WTC11 (cell line): ENCODE measurements around the gene TIMM13. TPM values are rescaled to one million over a fixed set of nuclear protein-coding genes. Genes with fewer than 3 reads are reported as not detected.

Experiments used
- ATAC-seq: fragments of 200-7000 bp; cut with Tn5 transposase; 2 replicates; pipeline ENCODE4 v1.10.0; 2021; ENCODE audit warnings: mild to moderate bottlenecking, moderate library complexity
- CTCF ChIA-PET: fragments of 300-600 bp; sonication (Branson Sonifier 250); formaldehyde crosslinking; loops from one replicate; lab custom pipeline; 2021; ENCODE audit warnings: antibody characterized with exemption; lab: Charles Lee
- POLR2A ChIA-PET: fragments of 350-600 bp; sonication (Branson Sonifier 250); formaldehyde crosslinking; loops from one replicate; lab custom pipeline; 2021; ENCODE audit warnings: antibody characterized with exemption; lab: Charles Lee
- DNase-seq: peaks from one replicate; pipeline ENCODE4 v3.0.0; 2021; ENCODE audit warnings: low spot score
- H3K27ac Mint-ChIP-seq: 2 replicates; pipeline ENCODE4 v1.8.0; 2021; ENCODE audit warnings: mixed read lengths
- H3K27me3 Mint-ChIP-seq: 2 replicates; pipeline ENCODE4 v1.8.0; 2021; ENCODE audit warnings: low read depth, mild to moderate bottlenecking, moderate library complexity, mixed read lengths
- H3K36me3 Mint-ChIP-seq: 2 replicates; pipeline ENCODE4 v1.8.0; 2021; ENCODE audit warnings: mixed read lengths
- H3K4me1 Mint-ChIP-seq: 2 replicates; pipeline ENCODE4 v1.8.0; 2022; ENCODE audit warnings: mixed read lengths
- H3K4me3 Mint-ChIP-seq: 2 replicates; pipeline ENCODE4 v1.8.0; 2021; ENCODE audit warnings: mild to moderate bottlenecking, moderate library complexity, mixed read lengths
- H3K9me3 Mint-ChIP-seq: 2 replicates; pipeline ENCODE4 v1.8.0; 2021; ENCODE audit warnings: mixed read lengths
- CREB1 ChIP-seq: sonication (generic); formaldehyde crosslinking; IDR thresholded peaks from 2 replicates; pipeline ENCODE4 v1.8.0; 2023; ENCODE audit warnings: mild to moderate bottlenecking, missing genetic modification reagents
- EMX1 ChIP-seq: fragments of 250-450 bp; sonication (Bioruptor Pico); IDR thresholded peaks from 2 replicates; pipeline ENCODE4 v1.8.0; 2021; ENCODE audit warnings: mild to moderate bottlenecking
- ESRRA ChIP-seq: sonication (generic); formaldehyde crosslinking; IDR thresholded peaks from 2 replicates; pipeline ENCODE4 v1.8.1; 2022; ENCODE audit warnings: mild to moderate bottlenecking, missing genetic modification reagents, borderline replicate concordance
- FOXK1 ChIP-seq: sonication (generic); formaldehyde crosslinking; IDR thresholded peaks from 2 replicates; pipeline ENCODE4 v1.8.0; 2022; ENCODE audit warnings: mild to moderate bottlenecking, moderate library complexity, missing genetic modification reagents
- KAT7 ChIP-seq: sonication (generic); formaldehyde crosslinking; IDR thresholded peaks from 2 replicates; pipeline ENCODE4 v1.8.1; 2023; ENCODE audit warnings: missing genetic modification reagents, mild to moderate bottlenecking, borderline replicate concordance
- NFE2L1 ChIP-seq: sonication (generic); formaldehyde crosslinking; IDR thresholded peaks from 2 replicates; pipeline ENCODE4 v1.8.1; 2023; ENCODE audit warnings: missing genetic modification reagents
- NR1H2 ChIP-seq: sonication (generic); formaldehyde crosslinking; IDR thresholded peaks from 2 replicates; pipeline ENCODE4 v1.9.0; 2021; ENCODE audit warnings: mild to moderate bottlenecking, moderate library complexity, missing genetic modification reagents
- PRRX2 ChIP-seq: fragments of 250-450 bp; sonication (Bioruptor Pico); IDR thresholded peaks from 2 replicates; pipeline ENCODE4 v1.8.0; 2021; ENCODE audit warnings: mild to moderate bottlenecking
- SOX15 ChIP-seq: fragments of 250-450 bp; sonication (Bioruptor Pico); IDR thresholded peaks from 2 replicates; pipeline ENCODE4 v1.9.0; 2021; ENCODE audit warnings: mild to moderate bottlenecking
- ZNF396 ChIP-seq: fragments of 250-450 bp; sonication (Bioruptor Pico); IDR thresholded peaks from 2 replicates; pipeline ENCODE4 v1.8.0; 2021; ENCODE audit warnings: mild to moderate bottlenecking, moderate library complexity, borderline replicate concordance
- total RNA-seq: library from RNA; stranded (reverse); gene quantifications from 3 replicates; pipeline ENCODE4 v1.2.3, GENCODE V29; 2021
- TF ChIP-seq, protein P1 (sequence below): sonication (generic); formaldehyde crosslinking; IDR thresholded peaks from 2 replicates; pipeline ENCODE4 v1.8.0; 2023; ENCODE audit warnings: missing genetic modification reagents, mild to moderate bottlenecking, borderline replicate concordance
- TF ChIP-seq, protein P2 (sequence below): sonication (generic); formaldehyde crosslinking; conservative IDR thresholded peaks from 2 replicates; pipeline ENCODE4 v1.8.1; 2023; ENCODE audit warnings: mild to moderate bottlenecking, low read depth, missing genetic modification reagents, moderate library complexity
- TF ChIP-seq, protein P3 (sequence below): sonication (generic); formaldehyde crosslinking; IDR thresholded peaks from 2 replicates; pipeline ENCODE4 v1.8.1; 2023; ENCODE audit warnings: mild to moderate bottlenecking, missing genetic modification reagents, moderate library complexity
- TF ChIP-seq, protein P4 (sequence below): sonication (generic); formaldehyde crosslinking; IDR thresholded peaks from 2 replicates; pipeline ENCODE4 v1.8.1; 2023; ENCODE audit warnings: mild to moderate bottlenecking, missing genetic modification reagents, borderline replicate concordance

Gene TIMM13
- total RNA-seq, 1 experiment from 2014 or later = 342 TPM

DNA sequence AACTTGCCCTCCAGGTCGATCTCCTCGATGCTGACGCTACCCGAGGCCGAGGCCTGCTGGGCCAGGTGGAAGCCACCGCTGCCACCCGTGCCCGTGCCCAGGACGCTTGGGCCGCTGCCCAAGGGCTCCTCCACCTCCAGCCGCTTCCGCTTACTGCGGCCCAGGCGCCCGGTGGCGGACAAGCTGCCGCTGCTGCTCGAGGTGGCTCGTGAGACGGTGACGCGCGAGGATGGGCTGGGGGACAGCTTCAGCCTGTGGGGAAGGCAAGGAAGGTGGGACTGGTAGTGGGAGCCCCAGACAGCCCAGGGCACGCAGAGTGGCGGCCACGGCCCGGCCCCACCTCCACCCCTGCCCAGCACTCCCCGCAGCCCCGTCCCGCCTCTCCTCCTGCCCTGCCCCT is 6.5 kb upstream of the TIMM13 start (continued):
- TF ChIP-seq, protein P1, sequence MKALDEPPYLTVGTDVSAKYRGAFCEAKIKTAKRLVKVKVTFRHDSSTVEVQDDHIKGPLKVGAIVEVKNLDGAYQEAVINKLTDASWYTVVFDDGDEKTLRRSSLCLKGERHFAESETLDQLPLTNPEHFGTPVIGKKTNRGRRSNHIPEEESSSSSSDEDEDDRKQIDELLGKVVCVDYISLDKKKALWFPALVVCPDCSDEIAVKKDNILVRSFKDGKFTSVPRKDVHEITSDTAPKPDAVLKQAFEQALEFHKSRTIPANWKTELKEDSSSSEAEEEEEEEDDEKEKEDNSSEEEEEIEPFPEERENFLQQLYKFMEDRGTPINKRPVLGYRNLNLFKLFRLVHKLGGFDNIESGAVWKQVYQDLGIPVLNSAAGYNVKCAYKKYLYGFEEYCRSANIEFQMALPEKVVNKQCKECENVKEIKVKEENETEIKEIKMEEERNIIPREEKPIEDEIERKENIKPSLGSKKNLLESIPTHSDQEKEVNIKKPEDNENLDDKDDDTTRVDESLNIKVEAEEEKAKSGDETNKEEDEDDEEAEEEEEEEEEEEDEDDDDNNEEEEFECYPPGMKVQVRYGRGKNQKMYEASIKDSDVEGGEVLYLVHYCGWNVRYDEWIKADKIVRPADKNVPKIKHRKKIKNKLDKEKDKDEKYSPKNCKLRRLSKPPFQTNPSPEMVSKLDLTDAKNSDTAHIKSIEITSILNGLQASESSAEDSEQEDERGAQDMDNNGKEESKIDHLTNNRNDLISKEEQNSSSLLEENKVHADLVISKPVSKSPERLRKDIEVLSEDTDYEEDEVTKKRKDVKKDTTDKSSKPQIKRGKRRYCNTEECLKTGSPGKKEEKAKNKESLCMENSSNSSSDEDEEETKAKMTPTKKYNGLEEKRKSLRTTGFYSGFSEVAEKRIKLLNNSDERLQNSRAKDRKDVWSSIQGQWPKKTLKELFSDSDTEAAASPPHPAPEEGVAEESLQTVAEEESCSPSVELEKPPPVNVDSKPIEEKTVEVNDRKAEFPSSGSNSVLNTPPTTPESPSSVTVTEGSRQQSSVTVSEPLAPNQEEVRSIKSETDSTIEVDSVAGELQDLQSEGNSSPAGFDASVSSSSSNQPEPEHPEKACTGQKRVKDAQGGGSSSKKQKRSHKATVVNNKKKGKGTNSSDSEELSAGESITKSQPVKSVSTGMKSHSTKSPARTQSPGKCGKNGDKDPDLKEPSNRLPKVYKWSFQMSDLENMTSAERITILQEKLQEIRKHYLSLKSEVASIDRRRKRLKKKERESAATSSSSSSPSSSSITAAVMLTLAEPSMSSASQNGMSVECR (CRISPR knock-in tag) = no peak
- TF ChIP-seq KAT7 (CRISPR knock-in tag) = no peak
- no peak for TF ChIP-seq CREB1 (CRISPR knock-in tag)
- TF ChIP-seq SOX15 (CRISPR knock-in tag) = no peak
- TF ChIP-seq, all 79 proteins: peak for 0

DNA sequence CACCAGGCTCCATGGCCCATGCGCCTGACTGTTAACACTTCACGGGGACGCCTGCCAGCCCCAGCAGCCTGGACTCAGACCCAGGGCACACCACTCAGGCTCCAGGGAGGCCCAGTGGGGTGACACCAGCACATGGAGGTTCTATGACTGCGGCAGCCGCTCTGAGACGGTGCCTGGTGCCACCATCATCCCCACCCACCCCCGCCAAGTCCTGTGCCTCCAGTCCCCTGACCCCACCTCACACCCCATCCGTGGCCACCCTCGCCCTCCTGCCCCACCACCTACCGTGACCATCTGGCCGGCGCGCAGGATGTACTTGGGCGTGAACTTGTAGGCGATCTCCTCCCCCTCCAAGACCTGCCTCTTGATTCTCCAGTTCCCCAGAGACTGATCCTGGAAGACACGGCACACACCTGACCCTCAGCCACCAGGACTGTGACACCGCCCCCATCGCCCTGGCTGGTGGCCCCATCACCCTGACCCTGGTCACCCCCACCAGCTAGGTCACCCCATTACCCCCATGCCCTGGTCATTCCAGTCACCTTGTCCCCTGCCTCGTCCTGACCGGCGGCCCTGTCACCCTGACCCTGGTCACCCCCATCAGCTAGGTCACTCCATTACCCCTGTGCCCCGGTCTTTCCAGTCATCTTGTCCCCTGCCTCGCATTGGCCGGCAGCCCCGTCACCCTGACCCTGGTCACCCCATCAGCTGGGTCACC is 4.9 kb upstream of the TIMM13 start:
- no peaks in the 10 kb centered on the region for H3K9me3 Mint-ChIP-seq
- TF ChIP-seq ZNF396 (no peak), NR1H2 (no peak), PRRX2 (no peak), EMX1 (CRISPR knock-in tag) (no peak), FOXK1 (CRISPR knock-in tag) (no peak), ESRRA (CRISPR knock-in tag) (no peak), NFE2L1 (CRISPR knock-in tag) (no peak)
- TF ChIP-seq, protein P2, sequence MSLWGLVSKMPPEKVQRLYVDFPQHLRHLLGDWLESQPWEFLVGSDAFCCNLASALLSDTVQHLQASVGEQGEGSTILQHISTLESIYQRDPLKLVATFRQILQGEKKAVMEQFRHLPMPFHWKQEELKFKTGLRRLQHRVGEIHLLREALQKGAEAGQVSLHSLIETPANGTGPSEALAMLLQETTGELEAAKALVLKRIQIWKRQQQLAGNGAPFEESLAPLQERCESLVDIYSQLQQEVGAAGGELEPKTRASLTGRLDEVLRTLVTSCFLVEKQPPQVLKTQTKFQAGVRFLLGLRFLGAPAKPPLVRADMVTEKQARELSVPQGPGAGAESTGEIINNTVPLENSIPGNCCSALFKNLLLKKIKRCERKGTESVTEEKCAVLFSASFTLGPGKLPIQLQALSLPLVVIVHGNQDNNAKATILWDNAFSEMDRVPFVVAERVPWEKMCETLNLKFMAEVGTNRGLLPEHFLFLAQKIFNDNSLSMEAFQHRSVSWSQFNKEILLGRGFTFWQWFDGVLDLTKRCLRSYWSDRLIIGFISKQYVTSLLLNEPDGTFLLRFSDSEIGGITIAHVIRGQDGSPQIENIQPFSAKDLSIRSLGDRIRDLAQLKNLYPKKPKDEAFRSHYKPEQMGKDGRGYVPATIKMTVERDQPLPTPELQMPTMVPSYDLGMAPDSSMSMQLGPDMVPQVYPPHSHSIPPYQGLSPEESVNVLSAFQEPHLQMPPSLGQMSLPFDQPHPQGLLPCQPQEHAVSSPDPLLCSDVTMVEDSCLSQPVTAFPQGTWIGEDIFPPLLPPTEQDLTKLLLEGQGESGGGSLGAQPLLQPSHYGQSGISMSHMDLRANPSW (CRISPR knock-in tag) = no peak
- TF ChIP-seq, protein P3, sequence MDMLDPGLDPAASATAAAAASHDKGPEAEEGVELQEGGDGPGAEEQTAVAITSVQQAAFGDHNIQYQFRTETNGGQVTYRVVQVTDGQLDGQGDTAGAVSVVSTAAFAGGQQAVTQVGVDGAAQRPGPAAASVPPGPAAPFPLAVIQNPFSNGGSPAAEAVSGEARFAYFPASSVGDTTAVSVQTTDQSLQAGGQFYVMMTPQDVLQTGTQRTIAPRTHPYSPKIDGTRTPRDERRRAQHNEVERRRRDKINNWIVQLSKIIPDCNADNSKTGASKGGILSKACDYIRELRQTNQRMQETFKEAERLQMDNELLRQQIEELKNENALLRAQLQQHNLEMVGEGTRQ (CRISPR knock-in tag) = no peak
- TF ChIP-seq, protein P4, sequence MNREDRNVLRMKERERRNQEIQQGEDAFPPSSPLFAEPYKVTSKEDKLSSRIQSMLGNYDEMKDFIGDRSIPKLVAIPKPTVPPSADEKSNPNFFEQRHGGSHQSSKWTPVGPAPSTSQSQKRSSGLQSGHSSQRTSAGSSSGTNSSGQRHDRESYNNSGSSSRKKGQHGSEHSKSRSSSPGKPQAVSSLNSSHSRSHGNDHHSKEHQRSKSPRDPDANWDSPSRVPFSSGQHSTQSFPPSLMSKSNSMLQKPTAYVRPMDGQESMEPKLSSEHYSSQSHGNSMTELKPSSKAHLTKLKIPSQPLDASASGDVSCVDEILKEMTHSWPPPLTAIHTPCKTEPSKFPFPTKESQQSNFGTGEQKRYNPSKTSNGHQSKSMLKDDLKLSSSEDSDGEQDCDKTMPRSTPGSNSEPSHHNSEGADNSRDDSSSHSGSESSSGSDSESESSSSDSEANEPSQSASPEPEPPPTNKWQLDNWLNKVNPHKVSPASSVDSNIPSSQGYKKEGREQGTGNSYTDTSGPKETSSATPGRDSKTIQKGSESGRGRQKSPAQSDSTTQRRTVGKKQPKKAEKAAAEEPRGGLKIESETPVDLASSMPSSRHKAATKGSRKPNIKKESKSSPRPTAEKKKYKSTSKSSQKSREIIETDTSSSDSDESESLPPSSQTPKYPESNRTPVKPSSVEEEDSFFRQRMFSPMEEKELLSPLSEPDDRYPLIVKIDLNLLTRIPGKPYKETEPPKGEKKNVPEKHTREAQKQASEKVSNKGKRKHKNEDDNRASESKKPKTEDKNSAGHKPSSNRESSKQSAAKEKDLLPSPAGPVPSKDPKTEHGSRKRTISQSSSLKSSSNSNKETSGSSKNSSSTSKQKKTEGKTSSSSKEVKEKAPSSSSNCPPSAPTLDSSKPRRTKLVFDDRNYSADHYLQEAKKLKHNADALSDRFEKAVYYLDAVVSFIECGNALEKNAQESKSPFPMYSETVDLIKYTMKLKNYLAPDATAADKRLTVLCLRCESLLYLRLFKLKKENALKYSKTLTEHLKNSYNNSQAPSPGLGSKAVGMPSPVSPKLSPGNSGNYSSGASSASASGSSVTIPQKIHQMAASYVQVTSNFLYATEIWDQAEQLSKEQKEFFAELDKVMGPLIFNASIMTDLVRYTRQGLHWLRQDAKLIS = no peak
- TF ChIP-seq, all 79 proteins: peak for 0
- no peak for DNase-seq
- ChIA-PET POLR2A (no interaction called here), CTCF (interaction anchor here (0.7 kb wide), 1 partner anchor 127 kb away, joined by 4 read pairs; no protein-coding TSS in a partner anchor)
- Mint-ChIP-seq H3K36me3 (peaks cover 20% of the 10 kb centered on the region), H3K27ac (no peak overlapping the region), H3K4me1 (peaks cover 16% of the 10 kb centered on the region), H3K27me3 (no peaks in the 10 kb centered on the region), H3K4me3 (no peak overlapping the region)
- ATAC-seq = no peak
